ENCODE measurements around the gene FOXI3.
"Not testable (repeated sequence)": the region's sequence is repeated elsewhere in the genome, so short reads cannot be mapped to it uniquely, and the experiment has no call there.

- TF ChIP-seq, protein P1, sequence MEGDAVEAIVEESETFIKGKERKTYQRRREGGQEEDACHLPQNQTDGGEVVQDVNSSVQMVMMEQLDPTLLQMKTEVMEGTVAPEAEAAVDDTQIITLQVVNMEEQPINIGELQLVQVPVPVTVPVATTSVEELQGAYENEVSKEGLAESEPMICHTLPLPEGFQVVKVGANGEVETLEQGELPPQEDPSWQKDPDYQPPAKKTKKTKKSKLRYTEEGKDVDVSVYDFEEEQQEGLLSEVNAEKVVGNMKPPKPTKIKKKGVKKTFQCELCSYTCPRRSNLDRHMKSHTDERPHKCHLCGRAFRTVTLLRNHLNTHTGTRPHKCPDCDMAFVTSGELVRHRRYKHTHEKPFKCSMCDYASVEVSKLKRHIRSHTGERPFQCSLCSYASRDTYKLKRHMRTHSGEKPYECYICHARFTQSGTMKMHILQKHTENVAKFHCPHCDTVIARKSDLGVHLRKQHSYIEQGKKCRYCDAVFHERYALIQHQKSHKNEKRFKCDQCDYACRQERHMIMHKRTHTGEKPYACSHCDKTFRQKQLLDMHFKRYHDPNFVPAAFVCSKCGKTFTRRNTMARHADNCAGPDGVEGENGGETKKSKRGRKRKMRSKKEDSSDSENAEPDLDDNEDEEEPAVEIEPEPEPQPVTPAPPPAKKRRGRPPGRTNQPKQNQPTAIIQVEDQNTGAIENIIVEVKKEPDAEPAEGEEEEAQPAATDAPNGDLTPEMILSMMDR (IDR thresholded peaks at IDR 0.05) = not testable (repeated sequence)
- TF ChIP-seq POLR2AphosphoS5 (IDR thresholded peaks at IDR 0.05; ENCODE audit: insufficient read depth in 1 of 2, low read depth in 1 of 2); POLR2A (IDR thresholded peaks at IDR 0.05): not testable (repeated sequence)
These were observed 33.4 kb downstream of the FOXI3 start for GRCh38 chr2:88419051-88419450.

Measured in vagina (tissue), 2 donors.